ENCODE measurements around the gene OLFML2B.

The OLFML2B gene

DNA sequence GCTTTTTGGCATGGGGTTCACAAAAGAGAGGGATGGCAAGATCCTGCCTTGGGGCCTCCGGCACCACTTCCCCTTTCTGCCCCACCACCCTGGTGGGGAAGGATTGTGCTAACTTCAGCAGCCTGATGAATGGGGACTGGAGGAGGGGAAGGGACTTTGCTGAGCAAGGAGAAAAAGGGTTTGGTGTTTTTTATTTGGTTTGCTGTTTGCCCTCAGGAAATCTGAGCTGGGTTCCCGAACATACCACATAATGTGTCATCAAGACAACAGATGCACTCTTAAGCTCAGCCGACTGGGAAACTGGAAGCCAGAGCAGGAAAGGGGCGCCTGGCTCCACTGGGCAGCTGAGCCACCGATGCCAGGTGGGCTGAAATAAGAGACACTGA, 19.8 kb downstream of the OLFML2B start:
- DNase-seq = no peak

DNA sequence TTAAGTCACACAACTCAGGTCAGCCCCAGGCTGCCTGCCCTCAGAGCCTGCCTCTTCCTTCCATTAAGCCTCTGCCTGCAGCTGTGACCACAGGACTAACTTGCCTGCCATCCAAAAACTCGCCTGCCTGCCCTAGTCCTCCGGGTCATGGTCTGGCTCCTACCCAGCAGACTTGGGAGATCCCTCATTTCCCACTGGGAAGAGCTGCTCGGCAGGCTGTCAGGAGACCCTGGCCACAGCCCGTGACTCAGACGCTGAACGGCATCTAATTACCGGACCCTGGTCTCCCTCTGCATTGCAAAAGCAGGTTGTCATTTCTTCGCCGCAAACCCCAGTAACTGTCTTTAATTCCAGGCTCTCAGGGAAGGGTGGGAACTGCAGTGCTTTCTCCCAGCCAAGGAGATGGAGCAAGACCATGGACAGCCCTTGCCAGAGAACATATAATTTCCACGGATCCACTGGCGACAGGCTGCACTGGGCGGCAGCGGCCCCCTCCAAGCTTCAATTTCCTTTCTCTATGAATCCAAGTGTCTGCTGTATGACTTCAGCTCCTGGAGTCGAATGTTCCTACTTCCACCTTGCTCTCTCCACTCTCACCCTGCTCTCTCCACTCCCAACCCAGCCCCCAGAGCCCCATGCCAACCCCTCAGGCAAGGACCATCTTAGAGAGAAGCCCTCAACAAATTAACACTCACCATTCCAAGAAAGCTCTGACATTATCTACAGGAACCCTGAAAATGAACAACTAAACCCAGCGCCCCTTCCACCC, 20.4 kb downstream of the OLFML2B start:
- DNase-seq = no peak

DNA sequence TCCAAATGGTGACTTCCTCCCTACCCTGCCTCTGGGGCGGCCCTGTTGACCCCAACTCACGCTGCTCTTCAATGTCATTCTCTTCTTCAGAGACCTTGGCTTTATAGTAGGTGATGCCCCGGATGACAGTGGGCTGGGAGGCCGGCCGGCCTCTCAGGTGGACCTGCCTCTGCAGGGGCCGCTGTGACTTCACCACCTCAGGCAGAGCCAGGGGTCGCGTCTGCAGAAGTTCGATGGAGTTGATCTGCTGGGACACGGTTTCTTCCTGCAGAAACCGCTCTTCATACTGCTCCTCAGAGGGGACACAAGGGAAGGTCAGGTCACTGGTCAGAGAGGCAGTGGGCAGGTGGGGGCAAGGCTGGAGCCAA, 23.6 kb downstream of the OLFML2B start:
- DNase-seq = no peak

DNA sequence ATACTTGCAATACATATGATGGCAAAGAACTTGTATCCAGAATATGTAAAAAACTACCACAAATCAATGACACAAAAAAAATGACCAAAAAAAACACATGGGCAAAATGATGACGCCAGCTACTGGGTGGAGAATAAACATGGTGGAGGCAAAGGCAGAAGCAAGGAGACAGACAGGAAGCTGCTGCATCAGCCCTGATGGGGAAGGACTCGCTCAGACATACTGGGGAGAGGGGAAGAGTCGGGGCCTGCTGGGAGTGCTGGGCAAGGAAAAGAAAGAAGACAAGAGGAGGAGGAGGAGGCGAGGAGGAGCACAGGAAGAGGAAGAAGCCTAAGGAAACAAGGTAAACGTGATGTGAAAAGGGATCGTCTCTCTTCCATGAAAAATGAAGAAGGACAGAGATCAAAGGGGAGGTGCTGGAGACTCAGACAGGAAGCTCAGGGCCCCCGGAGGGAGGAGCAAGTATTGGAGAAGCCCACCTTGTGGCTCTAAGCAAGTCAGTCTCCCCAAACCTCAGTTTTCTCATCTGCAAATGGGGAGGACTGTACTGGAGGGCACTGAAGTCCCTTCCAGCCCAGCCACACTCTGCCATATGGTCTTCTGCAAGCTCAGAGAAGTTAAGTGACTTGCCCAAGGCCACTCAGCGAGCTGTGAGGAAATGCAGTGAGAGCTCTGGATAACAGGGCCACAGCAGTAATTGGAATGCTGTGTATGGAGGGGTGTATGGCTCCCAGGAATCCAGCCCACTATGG, 24.2 kb downstream of the OLFML2B start:
- no peak for DNase-seq

DNA sequence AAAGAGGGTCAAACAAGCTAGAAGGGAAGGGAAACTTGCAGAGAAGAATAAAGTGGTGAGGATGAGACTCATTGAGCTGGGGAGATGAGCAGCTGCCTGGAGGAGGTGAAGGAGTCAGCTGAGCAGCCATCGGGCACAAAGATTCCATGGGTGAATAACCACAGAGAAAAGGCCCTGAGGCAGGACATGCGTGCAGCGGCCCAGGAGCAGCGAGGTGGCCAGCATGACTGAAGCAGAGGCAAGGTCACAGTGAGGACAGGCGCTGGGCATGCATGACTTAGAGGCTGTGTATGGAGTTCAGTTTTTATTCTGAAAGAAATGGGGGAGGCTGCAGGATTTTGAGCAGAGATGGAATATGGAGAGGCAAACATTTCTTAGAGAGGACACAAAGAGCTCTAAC, 24.9 kb downstream of the OLFML2B start:
- DNase-seq = no peak

DNA sequence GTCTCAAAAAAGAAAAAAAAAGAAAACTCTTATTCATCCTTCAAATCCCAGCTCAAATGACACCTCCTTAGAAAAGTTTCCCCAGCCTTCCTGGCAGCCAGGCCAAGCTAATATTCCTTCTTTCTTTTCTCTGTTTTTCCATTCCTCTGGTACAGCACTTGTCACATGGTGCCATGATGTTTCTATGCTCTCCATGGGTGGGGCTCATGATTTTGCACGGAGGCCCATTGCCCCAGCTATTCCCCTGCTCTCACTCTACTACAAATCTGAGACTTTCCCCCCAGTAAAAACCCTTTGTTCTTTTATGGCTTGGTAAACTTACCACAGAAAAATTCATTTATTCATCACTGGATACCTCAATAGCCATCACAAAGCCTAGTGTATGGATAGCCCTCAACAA, 26.5 kb downstream of the OLFML2B start:
- DNase-seq = no peak

DNA sequence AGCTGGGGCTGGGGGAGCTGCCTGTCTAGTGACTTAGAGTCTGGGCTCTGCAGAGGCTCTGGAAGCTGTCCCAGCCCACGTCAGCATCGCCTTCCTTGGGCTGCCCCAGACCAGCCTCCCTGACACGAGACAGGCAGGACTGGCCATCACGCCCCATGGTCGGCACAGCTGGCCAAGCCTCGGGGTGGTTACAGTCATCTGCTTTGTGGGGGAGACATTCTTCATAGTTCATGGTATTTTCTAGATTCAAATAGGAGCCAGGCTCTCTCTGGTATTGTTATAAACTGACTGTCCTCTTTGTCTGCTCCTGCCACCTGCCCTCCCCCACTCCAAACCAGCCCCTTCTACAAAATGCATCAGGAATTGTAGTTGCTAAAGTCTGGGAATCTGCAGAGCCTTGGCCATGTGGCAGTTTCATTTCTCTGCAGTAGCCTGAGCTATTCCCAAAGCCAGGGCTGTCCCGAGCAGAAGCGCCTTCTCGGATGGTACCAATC, 29.4 kb downstream of the OLFML2B start:
- no peak for DNase-seq

DNA sequence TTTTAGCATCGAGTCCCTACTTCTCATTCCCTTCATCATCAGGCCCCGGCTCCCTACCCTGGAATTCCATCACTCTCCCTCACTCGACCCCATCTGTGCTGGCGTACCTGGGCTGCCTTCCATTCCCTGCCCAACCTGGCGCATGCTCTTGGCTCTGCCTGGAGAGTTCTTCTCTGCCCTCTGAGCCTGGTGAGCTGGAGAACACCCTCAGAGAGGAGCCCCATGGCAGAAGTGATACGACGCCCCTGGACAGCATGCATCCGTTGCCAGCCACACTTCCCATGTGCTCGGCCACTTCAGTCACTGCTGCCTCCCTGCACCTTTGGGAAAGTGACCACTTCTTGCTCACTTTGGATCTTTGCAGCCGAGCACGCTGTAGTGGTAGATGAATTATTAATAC, 30.1 kb downstream of the OLFML2B start:
- no peak for DNase-seq

DNA sequence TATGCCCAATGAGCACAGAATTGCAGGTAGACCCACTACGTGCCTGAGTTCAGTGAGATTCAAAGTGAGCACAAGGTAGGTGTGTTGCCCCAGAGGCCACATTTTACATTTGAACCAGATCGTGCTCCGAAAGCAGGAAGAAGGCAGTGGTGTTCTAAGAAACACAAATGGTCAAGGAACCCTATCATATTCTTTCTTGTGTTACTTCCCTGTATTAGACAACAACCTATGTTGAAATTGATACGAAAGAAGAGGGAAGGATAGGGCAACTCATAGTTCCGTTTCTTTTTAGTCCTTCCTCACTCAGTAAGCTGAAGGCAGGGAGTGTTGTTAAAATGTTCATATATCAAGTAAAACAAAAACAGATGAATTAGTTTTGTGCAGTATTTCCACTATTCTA, 33.9 kb downstream of the OLFML2B start:
- no peak for DNase-seq

DNA sequence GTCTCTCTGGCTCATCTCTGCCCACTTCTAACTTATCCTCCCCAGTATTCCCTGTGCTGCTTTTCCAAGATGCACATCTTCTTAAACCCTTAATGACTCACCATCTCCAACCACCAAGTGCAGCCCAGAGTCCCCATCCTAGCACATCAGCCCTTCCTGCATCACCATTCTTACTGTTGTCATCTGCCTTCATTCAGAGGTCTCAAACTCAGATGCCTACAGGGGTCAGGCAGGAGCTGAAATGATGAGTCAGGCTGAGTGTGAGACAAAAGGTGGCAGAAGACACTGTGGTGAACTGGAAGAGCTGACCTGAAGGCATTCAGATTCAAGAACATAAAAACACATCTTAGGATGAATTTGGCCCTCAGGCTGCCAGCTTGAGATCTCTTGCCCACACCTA, 34.6 kb downstream of the OLFML2B start:
- no peak for DNase-seq

DNA sequence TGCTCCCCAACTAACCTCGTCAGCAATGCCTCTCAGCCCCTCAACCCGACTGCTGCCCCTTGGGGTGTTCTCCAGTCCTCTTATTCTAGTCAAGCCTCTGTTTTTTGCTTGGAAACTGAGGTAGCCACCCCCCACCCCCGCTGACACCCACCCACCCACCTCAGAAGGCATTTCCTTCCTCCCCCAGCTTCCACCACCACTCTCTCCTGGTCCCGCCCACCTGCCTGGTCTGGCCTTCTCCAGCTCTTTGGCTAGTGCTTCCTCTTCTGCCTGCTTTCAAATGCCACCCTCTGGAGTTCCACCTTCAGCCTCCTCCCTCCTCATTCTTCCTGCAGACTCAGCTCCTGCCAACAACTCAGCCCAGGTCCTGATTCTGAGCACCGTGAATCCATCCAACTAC, 35.3 kb downstream of the OLFML2B start:
- no peak for DNase-seq

DNA sequence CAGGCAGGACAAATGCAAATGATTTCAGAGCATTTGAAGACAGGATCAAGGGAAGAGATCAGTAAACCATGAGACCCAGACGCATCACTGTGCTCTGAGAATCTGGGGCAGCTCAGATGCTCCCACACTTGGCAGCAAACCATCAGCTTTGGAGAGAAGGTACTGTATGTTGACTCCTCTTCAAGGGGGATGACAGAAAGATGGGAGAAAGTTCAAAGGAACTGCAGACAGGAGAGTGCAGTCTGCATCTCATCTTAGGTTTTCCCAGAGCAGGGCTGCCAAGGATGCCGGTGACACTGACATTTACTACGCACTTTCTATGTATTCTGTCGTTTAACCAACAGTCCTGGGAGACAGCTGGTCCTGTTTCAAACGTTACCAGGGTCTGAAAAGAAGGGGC, 35.8 kb downstream of the OLFML2B start:
- DNase-seq = no peak

DNA sequence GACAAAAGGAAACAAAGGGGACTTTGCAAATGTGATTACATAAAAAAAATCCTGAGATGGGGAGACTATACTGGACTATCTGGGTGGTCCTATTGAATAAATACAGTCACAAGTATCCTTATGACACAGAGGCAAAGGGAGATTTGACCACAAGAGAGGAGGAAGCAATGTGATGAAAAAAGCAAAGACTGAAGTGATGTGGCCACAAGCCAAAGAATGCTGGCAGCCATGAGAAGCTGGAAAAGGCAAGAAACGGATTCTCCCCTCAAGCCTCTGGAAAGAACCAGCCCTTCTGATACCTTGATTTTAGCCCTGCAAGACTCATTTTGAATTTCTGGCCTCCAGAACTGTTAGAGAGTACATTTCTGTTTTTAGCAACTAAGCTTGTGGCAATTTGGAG, 36.4 kb downstream of the OLFML2B start:
- no peak for DNase-seq

DNA sequence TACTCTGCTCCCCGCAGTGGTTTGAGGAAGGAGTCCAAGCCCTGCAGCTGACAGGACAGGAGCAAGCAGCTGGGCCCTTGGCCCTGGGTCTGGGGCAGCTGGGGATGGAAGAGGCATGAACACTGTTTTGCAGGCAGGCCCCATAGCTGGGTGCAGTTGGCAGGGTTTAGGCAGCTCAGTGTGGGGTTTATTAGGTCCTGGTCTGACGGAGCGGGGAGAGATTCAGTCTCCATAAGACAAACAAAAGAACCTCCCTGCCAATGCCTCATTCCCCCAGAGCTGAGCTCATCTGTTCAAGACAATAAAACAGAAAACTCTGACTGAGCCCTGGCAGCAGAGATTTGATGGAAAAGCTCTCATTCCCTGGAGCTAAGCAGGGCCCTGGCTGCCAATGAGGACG, 37.3 kb downstream of the OLFML2B start:
- DNase-seq = no peak

DNA sequence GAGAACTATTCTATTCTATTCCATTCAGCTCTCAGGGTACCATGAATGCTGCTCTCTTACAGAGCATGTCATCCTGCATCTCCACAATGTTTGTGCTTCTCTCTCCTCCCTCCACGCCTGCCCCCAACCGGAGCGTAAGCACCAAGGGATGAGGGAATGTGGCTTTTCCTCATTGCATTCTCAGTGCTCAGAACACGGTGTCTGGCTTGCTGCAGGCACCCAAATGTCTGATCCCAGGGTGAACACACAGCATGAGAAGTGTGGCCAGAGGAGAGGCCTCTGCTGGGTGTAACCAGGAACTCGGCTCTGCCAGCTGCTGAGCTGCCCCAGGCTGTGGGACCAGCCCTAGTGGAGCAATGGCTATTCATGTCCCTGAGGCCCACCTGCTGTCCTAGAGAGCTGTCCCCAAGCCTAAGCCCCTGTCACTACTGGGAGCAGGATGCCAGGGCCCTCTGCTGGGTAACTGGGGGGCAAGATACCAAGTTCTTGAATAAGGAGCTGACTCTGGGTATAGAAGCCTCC, 38.3 kb downstream of the OLFML2B start:
- DNase-seq = no peak

DNA sequence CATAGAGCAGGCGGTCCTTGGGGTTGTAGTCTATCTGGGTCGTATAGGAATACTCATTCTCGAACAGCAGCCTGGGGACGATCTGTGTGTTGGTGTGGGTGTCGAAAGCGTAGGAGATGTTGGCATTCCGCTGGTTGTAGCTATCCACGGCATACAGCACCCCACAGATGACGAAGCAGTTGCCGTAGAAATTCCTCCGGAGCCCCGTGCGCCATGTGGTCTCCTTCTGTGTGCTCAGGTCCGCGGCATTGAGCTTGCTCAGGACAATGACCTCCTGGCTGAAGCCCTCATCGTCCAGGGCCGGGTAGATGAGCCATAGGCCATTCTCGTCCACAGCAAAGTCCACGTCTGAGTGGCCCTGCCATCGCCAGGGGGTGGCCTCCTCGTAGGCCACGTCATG, 39.9 kb downstream of the OLFML2B start:
- DNase-seq = no peak

DNA sequence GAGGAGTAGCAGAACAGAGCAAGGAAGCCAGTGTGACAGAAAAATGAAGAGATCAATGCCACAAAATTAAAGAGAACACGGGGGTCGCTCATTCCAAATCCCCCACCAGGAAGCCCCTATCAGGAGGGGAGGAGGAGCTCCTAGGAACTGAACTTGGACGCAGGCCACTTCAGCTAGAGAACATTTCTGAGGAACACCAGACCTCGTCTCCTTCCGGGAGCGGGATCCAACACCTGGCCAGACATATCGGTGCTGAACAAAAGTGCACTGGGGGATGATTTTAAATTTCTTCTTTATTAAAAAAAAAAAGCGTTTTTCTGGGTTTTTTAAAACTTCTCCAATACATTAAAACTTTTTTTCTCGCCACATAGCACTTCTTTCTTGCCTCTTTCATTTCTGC, 40.8 kb downstream of the OLFML2B start:
- DNase-seq = no peak

DNA sequence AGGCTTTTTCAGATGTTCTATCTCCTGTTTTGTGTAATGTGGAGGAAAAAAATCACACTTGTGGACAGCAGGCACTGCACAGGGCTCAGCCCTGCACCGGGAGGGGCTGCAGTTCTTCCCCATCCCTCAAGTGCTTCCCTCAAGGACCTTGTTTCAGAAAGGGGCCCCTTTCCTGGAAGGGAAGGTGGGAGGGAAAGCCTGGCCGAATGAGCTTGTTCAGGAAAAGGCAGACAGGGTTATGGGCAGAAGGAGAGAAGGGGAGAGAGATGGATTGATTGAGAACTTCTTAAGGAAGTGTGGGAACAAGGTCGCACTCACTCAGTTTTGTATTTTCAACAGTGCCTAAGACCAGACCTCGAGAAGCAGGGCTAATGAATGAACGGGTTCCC, 41.2 kb downstream of the OLFML2B start:
- DNase-seq = no peak

DNA sequence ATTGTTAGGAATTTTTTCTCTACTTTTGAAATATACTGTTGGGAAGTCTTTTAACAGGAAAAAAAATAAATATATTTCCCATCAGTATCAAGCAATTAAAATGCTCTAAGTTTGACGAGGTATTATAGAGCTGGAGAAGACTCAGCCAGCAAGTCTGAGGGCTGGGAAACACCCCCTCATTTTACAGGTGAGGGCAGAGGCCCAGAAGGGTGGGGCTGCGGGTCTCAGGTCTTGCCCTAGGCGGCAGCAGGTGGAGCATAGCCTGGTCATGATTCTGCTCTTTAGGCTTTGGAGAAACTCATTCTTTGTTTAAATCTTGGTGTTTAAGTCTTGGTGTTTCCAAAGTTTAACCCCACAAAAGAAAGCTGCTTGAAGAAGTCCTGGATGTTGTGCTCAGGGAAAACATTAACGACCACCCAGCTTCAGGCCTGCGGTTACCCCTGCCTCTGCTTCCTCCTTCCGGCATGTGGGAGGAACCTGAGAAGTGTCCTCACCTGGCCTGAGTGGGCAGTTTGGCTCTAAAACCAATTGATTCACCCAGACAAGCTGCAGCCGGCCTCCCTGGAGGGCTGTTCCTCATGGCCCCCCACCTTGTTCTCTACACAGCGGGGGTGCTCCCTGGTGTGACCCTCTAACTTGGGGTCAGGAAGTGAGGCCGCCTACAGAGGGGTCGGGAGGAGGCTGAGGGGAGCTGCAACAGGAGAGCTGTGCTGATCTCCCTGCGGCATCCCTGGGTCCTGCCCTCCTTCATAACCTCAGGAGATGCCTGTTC, 41.7 kb downstream of the OLFML2B start:
- DNase-seq = no peak

DNA sequence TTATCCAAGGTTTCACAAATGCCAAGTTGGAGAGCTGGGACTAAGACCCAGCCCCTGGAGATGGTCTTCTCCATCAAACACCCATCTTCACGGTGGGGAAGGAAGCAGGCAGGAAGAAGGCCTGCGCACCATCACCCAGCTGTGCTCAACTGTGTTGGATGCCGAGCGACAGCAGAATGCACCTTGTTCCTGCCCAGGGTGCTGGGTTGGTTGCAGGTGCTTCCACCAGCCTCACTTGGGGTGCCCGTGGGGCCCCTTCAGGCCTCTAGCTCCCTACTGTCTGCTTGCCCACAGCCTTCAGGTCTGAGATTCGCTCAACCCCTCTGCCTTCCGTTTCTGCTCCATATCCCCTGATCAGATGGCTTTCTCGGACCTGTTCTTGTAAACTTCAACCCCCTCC, 42.5 kb downstream of the OLFML2B start:
- DNase-seq = no peak

DNA sequence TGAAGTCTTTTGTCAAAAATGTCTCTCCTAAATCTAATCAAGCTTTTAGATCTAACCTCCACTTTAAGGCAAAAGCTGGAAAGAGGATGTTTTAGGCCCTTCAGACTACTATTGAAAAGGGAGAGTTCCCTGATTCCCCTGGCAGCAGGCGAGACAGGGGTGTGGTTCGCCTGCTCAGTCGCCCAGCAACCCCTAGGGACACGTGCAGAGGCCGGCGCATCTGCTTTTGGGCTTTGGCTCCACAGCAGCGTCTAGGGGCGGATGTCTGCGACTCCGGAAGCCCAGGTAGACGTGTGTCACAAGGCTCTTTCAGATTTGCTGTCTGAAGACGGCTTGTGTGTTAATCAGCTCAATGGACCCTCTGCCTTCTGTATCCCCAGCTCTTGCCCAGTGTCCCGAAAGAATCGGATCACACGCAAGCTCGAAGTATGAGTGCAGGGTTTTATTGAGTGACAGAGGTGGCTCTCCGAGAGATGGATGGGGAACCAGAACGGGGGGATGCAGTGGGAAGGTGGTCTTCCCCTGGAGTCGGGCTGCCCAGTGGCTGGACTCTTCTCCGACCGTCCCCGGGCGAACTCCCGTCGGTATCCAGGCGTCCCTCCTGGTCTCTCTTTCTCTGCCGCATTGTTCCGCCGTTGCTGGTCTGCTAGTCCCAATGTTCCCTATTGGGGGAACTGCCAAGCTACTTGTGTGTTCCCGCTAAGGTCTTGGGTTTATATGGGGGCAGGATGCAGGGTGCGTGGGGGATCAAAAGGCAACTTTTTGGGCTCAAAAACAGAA, 45.5 kb downstream of the OLFML2B start:
- DNase-seq = no peak

DNA sequence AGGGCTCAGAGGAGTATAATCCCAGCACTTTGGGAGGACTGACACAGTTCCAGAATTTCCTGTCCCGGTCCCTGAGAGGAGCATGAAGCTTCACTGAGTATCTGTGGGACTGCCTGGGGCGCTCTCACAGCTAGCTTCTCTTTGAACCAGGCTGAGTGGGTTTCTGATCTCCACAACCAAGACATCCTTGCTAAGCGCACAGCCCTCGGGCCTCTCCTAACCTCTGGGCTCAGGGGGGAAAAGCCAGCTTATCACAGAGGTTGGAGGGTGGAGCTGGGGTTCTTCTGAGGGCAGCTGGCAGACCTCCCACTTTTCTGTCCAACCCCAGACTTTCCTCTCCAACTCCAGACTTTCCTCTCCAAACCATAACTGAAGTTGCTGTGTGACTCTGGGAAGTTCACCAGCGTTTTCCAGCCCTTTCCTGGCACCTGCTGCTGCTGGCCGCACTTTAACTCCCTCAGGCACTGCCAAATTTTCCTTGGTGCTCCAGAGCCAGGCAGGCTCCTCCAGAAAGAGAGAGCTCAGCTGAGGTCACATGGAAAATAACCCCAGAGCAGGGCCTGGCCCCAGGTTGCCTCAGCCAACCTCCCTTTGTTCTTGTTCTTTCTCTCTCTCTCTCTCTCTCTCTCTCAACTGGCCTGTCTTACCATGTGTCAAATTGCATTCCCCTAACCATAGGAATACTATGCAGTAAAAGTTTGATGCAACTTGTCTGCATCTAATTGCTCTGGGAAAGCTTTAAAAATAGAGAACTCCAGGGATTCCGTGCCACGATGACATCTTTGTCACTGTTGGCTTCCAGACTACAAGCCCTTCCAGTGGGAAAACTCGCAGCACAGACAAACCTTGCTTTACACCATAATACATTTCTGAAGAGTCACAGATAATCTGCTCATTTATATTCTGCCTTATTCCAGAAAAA, 49.5 kb downstream of the OLFML2B start:
- DNase-seq = no peak

Data from cortex of kidney (tissue), 1 donor.